ENCODE measurements around the gene PLCG1.

DNA sequence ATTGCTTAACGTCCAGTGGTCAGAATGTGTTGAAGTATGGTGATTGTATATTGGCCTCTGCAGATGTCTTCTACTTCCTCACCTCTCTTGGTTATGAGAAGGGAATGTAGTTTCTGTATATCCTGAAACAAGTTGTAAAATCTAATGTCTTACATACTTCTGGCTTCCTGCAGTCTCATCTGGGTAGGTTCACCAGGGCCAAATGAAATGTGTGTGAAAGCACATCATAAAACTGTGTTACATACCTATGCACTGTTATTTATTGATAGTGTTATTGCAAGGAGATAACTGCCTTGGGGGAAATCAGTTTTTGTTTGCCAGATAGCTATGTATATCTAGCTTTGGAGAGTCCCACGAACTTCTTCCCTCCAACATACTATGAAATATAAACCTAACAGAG lies 35.7 kb upstream of the PLCG1 start:
- TF ChIP-seq, protein P1, sequence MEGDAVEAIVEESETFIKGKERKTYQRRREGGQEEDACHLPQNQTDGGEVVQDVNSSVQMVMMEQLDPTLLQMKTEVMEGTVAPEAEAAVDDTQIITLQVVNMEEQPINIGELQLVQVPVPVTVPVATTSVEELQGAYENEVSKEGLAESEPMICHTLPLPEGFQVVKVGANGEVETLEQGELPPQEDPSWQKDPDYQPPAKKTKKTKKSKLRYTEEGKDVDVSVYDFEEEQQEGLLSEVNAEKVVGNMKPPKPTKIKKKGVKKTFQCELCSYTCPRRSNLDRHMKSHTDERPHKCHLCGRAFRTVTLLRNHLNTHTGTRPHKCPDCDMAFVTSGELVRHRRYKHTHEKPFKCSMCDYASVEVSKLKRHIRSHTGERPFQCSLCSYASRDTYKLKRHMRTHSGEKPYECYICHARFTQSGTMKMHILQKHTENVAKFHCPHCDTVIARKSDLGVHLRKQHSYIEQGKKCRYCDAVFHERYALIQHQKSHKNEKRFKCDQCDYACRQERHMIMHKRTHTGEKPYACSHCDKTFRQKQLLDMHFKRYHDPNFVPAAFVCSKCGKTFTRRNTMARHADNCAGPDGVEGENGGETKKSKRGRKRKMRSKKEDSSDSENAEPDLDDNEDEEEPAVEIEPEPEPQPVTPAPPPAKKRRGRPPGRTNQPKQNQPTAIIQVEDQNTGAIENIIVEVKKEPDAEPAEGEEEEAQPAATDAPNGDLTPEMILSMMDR (IDR thresholded peaks at IDR 0.05; ENCODE audit: low read depth, low read length, poor library complexity, severe bottlenecking) = no peak
- no peak for TF ChIP-seq EZH2phosphoT487 (IDR thresholded peaks at IDR 0.05; ENCODE audit: borderline replicate concordance, low read length)

All from DOHH2 (cell line).